ENCODE results near the gene IL1RAP. TPM values are rescaled to one million over a fixed set of nuclear protein-coding genes. Genes with fewer than 3 reads are reported as not detected.

The IL1RAP gene
- total and polyA plus RNA-seq, 2 donors (not counting 3 experiments of a cell fraction or from before 2014, with no cell fraction given) = 4.3 to 9.2 TPM

GRCh38 chr3:190512666-190513065 is 1.2 kb upstream of the IL1RAP start:
- Histone ChIP-seq H2AFZ (ENCODE audit: low read depth, low read length) (no peak overlapping the region), H3K9me3 (replicated peaks; ENCODE audit: control insufficient read depth, insufficient read depth, low read length) (no peaks in the 10 kb centered on the region), H3K9ac (replicated peaks; ENCODE audit: extremely low read depth, insufficient read depth, low read length) (no peak overlapping the region), H3K4me1 (ENCODE audit: control insufficient read depth, extremely low read depth, insufficient read depth, low read length) (peaks cover 6% of the 10 kb centered on the region), H3K36me3 (ENCODE audit: control insufficient read depth in 2 of 2, extremely low read depth in 1 of 2, insufficient read depth in 2 of 2, low read length in 2 of 2) (no peaks in the 10 kb centered on the region), H3K27ac (ENCODE audit: insufficient read depth, low read depth, low read length) (no peak overlapping the region), H3K27me3 (ENCODE audit: control insufficient read depth in 2 of 2, insufficient read depth in 2 of 2, low read length in 2 of 2) (no peaks in the 10 kb centered on the region), H4K20me1 (replicated peaks; ENCODE audit: control insufficient read depth, extremely low read depth, insufficient read depth, low read length) (no peaks in the 10 kb centered on the region), H3K79me2 (ENCODE audit: control insufficient read depth, insufficient read depth, low read length) (no peaks in the 10 kb centered on the region), H3K4me3 (replicated peaks in 1 of 3; ENCODE audit: insufficient read depth in 1 of 3, low read depth in 1 of 3, low read length in 3 of 3) (no peak overlapping the region), H3K4me2 (ENCODE audit: insufficient read depth, low read length) (no peak overlapping the region), H3K9me1 (replicated peaks; ENCODE audit: control insufficient read depth, extremely low read depth, insufficient read depth, low read length) (no peaks in the 10 kb centered on the region)
- DNase-seq (ENCODE audit: low read depth, low spot score) = no peak
- ChIA-PET CTCF (interaction anchor here (0.8 to 2.8 kb wide), 7 partner anchors 15 to 392 kb away, joined by 3 to 59 read pairs (median 6); partner anchors contain the start of gene P3H2), POLR2A (no interaction called here)
- intact Hi-C loops (cut with micrococcal nuclease) = loop anchor here (1.0 to 10.0 kb wide), 5 partner anchors 54 to 548 kb away; no protein-coding TSS in a partner anchor
- no TSS peak for BruUV-seq (replicated peaks)
- FAIRE-seq = no peak
- dilution Hi-C loops (cut with MboI; ENCODE audit: extremely low pct_ligation_motif_present, low sequenced_read_pairs) = no loop called here
- no peak for TF ChIP-seq EZH2 (IDR thresholded peaks at IDR 0.05; ENCODE audit: borderline replicate concordance, low read depth, low read length, severe bottlenecking)
- TF ChIP-seq FOS (IDR thresholded peaks at IDR 0.05; ENCODE audit: borderline replicate concordance, insufficient read depth, low read length) = no peak
- no peak for TF ChIP-seq POLR2A (IDR thresholded peaks at IDR 0.05; ENCODE audit: low read depth, low read length)
- no peak for TF ChIP-seq GATA2 (IDR thresholded peaks at IDR 0.05; ENCODE audit: insufficient read depth, insufficient read length, low read depth, low read length)
- TF ChIP-seq CTCF (IDR thresholded peaks at IDR 0.05; ENCODE audit: extremely low read depth in 1 of 2, insufficient read depth in 1 of 2, low read depth in 1 of 2, low read length in 2 of 2) = no peak
- TF ChIP-seq POLR2AphosphoS5 (IDR thresholded peaks at IDR 0.05; ENCODE audit: insufficient read depth, low read depth, low read length) = no peak
- TF ChIP-seq MYC (IDR thresholded peaks at IDR 0.05; ENCODE audit: low read depth, low read length) = no peak

Measured in endothelial cell of umbilical vein (primary cell).